Fibroblast of skin of back (primary cell): ENCODE results near the gene OR9A2.
A peak's percentile ranks its signal among the peaks of the same experiment; 100 is the strongest.
"Not testable (repeated sequence)": the region's sequence is repeated elsewhere in the genome, so short reads cannot be mapped to it uniquely, and the experiment has no call there.

ENCODE experiments used
- DNase-seq: peaks from one replicate; pipeline ENCODE4 v3.0.0-alpha.2; 2013

Gene OR9A2

GRCh38 chr7:143016996-143017395, 9.9 kb downstream of the OR9A2 start:
- no peak for DNase-seq

DNA sequence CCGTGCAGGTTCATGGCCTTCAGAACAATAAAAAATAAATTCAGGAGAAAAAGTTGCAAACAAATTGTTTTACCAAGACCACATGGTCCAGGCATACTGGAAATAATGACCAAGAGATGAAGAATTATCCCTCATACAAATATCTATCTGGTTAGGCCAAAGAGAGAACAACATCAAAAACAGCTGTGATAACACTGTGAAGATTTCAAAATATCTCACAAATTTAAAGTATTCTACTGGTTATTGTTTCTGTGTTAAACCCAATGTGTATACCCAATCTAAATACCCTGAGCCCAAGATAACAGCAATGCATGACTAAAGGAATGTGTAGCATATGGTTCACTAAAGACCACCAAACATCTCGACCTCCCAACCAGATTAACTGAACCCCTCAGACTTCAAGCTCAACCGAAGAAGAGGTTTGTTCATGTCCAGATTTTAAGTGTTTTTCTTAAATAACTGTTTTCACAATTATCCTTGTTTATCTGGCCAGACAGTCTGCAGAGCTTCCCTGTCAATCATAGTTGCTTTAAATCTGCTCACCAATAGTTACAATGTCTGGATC, 10.9 kb downstream of the OR9A2 start:
- peak; percentile 89 for DNase-seq

- peak; percentile 20 for DNase-seq
These were observed 11.8 kb downstream of the OR9A2 start for GRCh38 chr7:143015084-143015483.

GRCh38 chr7:143013893-143014292, 13.0 kb downstream of the OR9A2 start:
- peak; percentile 90 for DNase-seq

DNA sequence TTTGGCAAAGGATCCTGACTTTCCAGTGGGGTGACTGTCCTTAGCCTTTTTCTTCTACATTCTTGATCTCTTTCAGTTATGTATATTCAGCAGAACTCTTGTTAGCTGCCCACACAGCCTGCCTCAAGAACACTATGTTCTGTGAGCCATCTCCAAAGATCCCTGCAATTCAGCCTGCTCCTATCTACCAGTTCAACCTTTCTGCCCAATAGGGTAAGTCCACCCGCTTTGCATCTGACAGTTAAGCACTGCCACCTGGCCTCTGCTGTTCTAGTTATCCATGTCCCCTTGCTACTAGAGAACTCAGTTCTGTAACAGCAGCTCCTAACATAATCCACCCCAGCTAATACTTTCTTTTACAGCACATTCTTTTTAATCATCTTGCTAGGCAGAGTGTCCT, 13.5 kb downstream of the OR9A2 start:
- no peak for DNase-seq

DNA sequence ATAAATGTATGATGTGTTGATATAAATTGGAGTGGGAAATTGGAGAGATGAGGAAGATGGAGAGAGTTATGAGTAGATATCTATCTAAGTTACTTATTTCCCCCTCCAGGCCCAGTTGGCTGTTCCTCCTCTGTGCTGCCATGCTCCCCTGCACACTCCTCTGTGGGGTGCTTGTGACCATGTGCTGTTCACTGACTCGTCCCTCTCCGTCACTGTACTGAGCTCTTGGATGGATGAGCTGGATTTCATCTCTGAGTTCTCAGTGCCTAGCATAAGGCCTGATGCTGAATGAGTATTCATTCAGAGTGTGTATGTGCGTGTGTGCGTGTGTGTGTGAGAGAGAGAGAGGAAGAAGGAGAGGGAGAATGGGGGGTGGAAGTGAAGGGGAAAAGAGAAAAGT, 14.5 kb downstream of the OR9A2 start:
- no peak for DNase-seq

DNA sequence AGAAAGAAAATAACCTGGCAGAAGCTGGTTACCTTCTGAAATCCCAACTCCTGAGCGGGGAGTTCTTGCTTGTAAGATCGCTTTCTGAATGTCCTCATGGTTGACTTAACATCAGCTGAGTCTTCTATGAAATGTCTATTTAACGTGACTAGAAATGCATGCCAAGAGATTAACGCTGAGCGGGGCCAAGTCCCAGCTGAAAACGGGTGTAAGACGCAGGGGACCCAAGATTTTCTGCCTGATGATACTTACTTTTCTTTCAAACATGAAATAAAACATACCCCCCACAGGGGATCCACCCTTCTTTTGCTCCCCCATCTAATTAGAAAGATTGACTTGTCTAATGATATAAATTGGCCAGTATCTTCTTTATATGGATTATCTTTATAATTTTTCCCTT, 14.9 kb downstream of the OR9A2 start:
- DNase-seq = no peak

- DNase-seq = peak; percentile 57
These were observed 18.7 kb downstream of the OR9A2 start for GRCh38 chr7:143008007-143008901.

- no peak for DNase-seq
These were observed 21.2 kb downstream of the OR9A2 start for GRCh38 chr7:143005632-143006260.

DNA sequence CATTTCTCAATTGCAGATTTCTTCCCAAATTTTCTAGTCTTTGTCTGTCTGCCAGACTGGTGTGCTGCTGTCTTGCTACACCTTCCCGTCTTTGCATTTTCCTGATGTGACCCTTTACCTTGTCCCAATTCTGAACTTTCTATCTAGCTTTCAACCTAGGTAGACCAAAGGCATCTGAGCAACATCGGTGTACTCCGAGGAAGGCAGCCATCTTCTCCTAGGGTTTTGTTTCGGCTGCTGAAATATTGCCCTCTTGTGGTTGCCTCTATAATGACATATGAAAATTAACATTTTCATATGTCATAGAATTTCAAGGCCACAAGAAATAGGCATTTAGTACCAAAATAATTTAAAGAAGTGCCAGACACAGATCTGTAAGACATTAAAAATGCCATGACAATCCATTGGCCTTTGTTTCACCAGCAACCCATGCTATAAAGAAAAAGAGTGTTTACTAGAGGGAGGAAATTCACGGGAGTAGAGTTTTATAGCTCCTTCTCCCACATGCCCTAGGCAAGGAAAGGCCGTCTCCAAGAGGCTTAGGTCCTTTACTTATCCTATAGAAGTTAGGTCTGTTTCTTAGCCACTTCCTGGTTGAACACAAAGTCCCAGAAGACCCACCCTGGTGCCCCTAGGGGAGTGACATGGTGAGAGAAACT, 23.4 kb downstream of the OR9A2 start:
- peak; percentile 33 for DNase-seq

GRCh38 chr7:143002898-143003297, 24.0 kb downstream of the OR9A2 start:
- DNase-seq = no peak

DNA sequence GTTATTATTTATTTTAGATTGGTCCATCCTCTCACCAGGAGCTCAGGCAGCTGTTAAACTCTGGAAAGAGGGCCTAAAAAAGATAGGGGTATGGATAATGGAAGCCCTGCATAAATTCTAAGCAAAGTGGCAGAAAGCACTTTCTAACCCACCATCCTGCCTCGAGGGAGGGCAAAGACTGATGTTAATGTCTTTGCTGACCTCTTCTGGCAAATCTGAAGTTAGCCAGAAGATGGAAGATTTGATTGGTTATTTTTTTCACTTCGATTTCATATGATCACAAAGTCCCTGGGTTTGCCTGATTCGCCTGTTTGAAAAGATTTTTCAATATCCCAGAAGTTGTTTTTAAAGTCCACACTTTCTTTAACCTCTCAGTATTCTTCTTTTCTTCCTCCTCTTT, 24.8 kb downstream of the OR9A2 start:
- DNase-seq = peak; percentile 21

DNA sequence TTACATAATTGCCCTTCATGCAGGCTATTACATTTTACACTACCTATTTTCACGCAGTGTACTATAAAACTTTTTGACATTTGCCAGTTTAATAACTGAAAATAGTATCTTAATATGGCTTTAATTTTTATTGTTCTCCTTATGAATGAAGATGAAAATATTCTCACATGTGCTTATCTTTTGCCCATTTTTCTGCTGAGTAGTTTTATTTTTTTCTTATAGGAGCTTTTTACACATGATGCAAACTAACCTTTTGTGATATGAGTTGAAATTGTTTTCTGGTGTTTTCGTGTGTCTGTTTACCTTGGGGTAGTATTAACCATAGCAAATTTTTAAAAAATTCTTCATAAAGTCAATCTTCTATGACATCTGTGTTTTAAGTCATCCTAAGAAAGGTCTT, 26.3 kb downstream of the OR9A2 start:
- no peak for DNase-seq

GRCh38 chr7:142999793-143000192, 27.1 kb downstream of the OR9A2 start:
- no peak for DNase-seq

DNA sequence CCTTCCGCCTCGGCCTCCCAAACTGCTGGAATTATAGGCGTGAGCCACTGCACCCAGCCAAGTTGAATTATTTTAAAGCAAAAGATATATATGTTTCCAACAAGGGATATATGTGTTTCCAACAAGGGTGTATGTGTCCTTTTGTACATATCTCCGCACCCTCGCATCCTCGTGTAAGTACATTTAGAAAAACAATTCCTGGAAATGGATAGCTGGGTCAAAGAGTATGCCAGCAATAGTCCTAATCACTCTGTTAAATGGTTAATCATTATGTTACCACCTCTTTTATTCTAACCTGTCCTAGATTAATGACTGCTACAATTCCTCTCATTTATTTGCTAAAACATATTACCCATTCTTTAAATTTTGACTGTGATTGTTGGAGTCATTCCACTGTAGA, 28.0 kb downstream of the OR9A2 start:
- no peak for DNase-seq

DNA sequence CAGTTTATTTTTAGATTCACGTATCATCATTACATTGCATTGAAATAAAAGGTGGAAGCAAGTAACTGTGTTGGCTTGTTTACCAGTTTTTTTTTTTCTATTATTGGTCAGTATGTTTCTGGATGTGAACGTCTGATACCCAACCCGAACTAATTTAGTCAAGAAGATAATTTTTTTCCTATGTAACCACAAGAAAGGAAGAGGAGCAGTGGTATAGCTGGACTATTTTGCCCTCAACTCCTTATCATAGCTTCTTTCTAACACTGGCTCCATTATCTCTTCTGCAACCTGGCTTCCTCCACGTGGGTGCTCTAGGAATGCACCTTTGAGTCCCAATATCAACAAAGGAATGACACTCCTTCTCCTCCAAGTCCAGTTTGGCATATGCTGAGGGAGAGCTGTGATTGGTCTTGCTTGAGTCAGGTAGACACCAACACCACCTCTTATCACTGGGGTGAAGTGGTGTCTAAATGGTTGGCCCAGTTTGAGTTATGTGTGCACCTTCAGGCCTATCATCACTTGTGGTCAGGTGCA, 29.4 kb downstream of the OR9A2 start:
- no peak for DNase-seq

DNA sequence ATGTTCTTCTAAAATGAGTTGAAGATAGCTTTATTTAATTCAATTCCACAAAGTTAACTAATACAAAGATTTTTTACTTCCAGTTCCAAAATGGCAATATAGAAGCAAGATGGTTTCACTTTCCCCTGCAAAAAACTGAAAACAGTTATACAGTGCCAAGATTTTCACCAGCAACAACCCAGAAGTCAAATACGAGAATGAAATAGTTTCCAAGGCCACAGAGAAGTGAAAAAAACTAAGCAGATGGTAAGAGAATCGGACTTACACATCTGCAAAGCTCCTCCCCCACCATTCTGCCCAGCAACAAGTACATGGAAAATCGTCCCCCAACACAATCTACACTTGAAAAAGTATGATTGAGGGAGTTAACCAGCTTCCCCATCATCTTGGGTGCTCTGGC, 34.5 kb downstream of the OR9A2 start:
- DNase-seq = no peak

DNA sequence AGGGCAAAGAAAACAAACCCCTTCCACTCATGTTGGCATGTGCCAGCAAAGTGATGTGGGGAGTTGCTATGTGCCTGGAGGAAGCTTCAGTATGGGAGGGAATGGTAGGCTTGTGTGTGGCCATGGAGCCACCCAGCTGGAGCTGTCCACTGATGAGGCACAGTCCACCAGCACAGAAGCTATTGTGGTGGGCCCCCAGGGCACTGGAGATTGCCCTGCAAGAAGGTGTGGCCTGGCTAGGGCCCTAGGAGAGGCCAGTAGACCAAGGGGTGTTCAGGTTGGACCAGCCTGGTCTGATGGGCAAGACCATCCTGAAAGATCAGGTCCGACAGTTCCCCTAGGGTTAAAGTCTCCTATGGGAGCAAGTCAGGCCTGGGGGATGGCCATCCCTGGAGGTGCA, 42.6 kb downstream of the OR9A2 start:
- DNase-seq = no peak

GRCh38 chr7:142983825-142984224, 43.1 kb downstream of the OR9A2 start:
- DNase-seq = no peak

DNA sequence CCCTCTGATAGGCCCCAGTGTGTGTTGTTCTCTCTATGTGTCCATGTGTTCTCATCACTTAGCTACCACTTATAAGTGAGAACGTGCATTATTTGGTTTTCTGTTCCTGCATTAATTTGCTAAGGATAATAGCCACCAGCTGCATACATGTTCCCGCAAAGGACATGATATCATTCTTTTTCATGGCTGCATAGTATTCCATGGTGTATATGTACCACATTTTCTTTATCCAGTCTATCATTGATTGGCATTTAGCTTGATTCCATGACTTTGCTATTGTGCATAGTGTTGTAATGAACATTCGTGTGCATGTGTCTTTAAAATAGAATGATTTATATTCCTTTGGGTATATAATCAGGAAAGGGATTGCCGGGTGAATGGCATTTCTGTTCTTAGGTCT, 48.5 kb downstream of the OR9A2 start:
- not testable (repeated sequence) for DNase-seq
